Ishikawa (cell line): ENCODE data around the gene MAST1.

ENCODE experiments used
- CEBPB ChIP-seq: IDR thresholded peaks from 2 replicates; pipeline ENCODE4 v1.6.1; 2012
- EGR1 ChIP-seq: IDR thresholded peaks from 2 replicates; pipeline ENCODE4 v1.6.1; 2012
- EP300 ChIP-seq: IDR thresholded peaks from 2 replicates; pipeline ENCODE4 v1.6.1; 2012; ENCODE audit warnings: borderline replicate concordance
- FOXM1 ChIP-seq: IDR thresholded peaks from 2 replicates; pipeline ENCODE4 v1.6.1; 2012; ENCODE audit warnings: low read depth, borderline replicate concordance
- MAX ChIP-seq: IDR thresholded peaks from 2 replicates; pipeline ENCODE4 v1.6.1; 2012
- NFIC ChIP-seq: IDR thresholded peaks from 2 replicates; pipeline ENCODE4 v1.6.1; 2012
- RAD21 ChIP-seq: IDR thresholded peaks from 2 replicates; pipeline ENCODE4 v1.6.1; 2012; ENCODE audit warnings: low read depth
- TAF1 ChIP-seq: IDR thresholded peaks from 2 replicates; pipeline ENCODE4 v1.6.1; 2012; ENCODE audit warnings: low read depth, mild to moderate bottlenecking
- TCF12 ChIP-seq: IDR thresholded peaks from 2 replicates; pipeline ENCODE4 v1.6.1; 2012; ENCODE audit warnings: low read depth
- TEAD4 ChIP-seq: IDR thresholded peaks from 2 replicates; pipeline ENCODE4 v1.6.1; 2012
- USF1 ChIP-seq: IDR thresholded peaks from 2 replicates; pipeline ENCODE4 v1.6.1; 2012
- YY1 ChIP-seq: IDR thresholded peaks from 2 replicates; pipeline ENCODE4 v1.6.1; 2012; ENCODE audit warnings: low read depth
- ZBTB7A ChIP-seq: IDR thresholded peaks from 2 replicates; pipeline ENCODE4 v1.6.1; 2012; ENCODE audit warnings: low read depth
- TF ChIP-seq, protein P1 (sequence below): IDR thresholded peaks from 2 replicates; pipeline ENCODE4 v1.6.1; 2012; ENCODE audit warnings: low read depth, mild to moderate bottlenecking

DNA sequence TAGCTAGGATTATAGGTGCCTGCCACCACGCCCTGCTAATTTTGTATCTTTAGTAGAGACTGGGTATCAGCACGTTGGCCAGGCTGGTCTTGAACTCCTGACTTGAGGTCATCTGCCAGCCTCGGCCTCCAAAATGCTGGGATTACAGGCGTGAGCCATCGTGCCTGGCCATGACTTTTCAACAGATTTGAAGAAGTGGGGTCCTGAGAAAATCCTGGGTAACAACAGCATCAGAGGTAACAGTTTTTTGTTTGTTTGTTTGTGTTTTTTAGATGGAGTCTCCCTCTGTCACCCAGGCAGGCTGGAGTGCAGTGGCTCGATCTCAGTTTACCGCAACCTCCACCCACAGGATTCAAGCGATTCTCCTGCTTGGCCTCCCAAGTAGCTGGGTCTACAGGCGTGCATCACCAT lies 43.3 kb upstream of the MAST1 start:
- no peak for TF ChIP-seq YY1
- no peak for TF ChIP-seq RAD21
- TF ChIP-seq EP300, result no peak
- no peak for TF ChIP-seq TCF12
- TF ChIP-seq, protein P1, sequence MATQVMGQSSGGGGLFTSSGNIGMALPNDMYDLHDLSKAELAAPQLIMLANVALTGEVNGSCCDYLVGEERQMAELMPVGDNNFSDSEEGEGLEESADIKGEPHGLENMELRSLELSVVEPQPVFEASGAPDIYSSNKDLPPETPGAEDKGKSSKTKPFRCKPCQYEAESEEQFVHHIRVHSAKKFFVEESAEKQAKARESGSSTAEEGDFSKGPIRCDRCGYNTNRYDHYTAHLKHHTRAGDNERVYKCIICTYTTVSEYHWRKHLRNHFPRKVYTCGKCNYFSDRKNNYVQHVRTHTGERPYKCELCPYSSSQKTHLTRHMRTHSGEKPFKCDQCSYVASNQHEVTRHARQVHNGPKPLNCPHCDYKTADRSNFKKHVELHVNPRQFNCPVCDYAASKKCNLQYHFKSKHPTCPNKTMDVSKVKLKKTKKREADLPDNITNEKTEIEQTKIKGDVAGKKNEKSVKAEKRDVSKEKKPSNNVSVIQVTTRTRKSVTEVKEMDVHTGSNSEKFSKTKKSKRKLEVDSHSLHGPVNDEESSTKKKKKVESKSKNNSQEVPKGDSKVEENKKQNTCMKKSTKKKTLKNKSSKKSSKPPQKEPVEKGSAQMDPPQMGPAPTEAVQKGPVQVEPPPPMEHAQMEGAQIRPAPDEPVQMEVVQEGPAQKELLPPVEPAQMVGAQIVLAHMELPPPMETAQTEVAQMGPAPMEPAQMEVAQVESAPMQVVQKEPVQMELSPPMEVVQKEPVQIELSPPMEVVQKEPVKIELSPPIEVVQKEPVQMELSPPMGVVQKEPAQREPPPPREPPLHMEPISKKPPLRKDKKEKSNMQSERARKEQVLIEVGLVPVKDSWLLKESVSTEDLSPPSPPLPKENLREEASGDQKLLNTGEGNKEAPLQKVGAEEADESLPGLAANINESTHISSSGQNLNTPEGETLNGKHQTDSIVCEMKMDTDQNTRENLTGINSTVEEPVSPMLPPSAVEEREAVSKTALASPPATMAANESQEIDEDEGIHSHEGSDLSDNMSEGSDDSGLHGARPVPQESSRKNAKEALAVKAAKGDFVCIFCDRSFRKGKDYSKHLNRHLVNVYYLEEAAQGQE, result no peak
- no peak for TF ChIP-seq ZBTB7A
- TF ChIP-seq NFIC, result no peak
- TF ChIP-seq USF1, result no peak
- TF ChIP-seq FOXM1, result no peak
- no peak for TF ChIP-seq TAF1
- no peak for TF ChIP-seq CEBPB
- TF ChIP-seq TEAD4, result no peak
- no peak for TF ChIP-seq MAX
- no peak for TF ChIP-seq EGR1
